CD1c-positive myeloid dendritic cell (primary cell): ENCODE measurements around the gene KCTD1.

ENCODE experiments used
- DNase-seq: peaks from one replicate; pipeline ENCODE4 v3.0.0-alpha.2; 2016; ENCODE audit errors: extremely low spot score

KCTD1 gene

DNA sequence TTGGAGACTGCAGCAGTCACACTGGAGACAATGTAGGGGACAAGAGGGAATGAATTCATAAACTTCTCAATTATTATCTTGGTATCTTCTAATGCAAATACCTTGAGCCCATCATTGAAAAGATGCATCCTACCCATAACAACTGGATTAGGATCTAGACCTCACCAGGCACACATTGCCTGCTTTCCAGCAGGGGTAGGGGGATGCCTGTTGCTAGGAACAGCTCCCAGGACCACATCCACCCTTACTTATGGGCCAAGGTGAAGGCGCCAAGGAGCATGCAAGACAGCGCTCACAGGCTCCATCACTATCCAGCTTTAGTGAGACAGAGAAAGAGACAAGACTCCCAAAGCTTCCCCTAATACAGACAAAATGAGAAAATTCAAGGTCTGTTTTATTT is 24.4 kb downstream of the KCTD1 start:
- DNase-seq: no peak

DNA sequence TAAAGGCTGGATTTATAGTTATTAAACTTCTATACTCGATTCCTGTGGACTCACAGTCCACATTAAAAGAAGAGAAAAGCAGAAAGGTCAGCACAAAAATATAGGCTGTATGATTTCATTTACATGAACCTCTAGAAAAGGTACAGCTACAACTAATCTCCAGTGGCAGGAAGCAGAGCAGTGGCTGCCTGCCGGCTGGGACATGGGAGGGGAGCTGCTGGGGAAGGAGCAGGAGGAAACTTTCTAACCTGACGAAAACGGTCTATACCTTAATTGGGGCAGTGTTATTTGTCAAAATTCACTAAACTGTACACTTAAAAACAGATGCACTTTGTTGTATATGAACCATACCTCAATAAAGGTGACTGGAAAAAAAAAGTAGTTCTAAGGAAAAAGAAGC is 26.7 kb downstream of the KCTD1 start:
- DNase-seq: no peak

DNA sequence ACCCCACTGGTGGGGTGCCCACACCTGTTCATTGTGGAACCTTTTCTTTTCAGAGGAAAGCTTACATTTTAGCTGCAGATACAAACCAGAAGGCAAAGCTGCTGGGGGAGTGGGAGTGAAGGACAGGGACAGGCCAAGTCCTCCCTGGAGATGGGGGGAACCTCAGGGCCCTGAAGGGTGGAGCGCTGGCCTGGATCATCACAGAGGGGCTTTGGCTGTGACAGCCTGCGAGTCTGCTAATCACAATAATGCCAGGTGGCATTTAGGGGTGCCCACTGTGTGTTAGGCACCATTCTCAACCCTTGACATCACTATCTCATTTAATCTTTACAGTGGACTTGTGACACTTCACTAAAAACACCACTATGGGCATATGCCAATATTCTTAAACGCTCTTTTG is 27.4 kb downstream of the KCTD1 start:
- no peak for DNase-seq

DNA sequence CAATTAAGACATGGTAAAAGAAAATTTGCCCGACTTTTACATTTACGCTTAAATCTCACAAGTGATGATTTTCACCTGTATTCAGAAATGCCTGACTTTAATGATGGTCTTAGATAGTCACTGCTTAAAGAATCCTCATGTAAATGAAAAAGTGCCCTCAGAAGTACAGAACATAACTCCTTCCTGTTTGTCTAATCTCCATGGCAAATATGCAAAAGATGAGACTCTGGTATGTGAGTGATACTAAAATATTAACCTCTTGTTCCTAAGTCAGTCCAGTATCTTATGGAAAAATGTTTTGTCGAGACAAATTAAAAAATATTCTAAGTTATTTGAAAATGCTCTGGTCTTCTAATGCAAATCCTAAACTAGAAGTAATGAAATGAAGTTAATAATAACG is 29.2 kb downstream of the KCTD1 start:
- DNase-seq: no peak

DNA sequence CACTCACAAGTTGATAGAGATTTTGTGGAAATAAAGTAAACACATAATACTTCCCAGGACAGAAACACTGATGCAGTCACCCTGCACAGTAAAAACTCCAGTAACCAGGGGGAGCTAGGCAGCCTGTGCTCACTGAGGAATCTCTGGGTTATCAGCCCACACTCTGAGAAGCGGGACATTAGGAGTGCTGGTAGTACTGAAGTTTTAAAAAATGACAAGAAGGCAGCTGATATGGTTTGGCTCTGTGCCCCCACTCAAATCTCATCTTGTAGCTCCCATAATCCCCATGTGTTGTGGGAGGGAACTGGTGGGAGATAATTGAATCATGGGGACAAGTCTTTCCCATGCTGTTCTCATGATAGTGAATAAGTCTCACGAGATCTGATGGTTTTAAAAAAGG is 31.4 kb downstream of the KCTD1 start:
- no peak for DNase-seq

DNA sequence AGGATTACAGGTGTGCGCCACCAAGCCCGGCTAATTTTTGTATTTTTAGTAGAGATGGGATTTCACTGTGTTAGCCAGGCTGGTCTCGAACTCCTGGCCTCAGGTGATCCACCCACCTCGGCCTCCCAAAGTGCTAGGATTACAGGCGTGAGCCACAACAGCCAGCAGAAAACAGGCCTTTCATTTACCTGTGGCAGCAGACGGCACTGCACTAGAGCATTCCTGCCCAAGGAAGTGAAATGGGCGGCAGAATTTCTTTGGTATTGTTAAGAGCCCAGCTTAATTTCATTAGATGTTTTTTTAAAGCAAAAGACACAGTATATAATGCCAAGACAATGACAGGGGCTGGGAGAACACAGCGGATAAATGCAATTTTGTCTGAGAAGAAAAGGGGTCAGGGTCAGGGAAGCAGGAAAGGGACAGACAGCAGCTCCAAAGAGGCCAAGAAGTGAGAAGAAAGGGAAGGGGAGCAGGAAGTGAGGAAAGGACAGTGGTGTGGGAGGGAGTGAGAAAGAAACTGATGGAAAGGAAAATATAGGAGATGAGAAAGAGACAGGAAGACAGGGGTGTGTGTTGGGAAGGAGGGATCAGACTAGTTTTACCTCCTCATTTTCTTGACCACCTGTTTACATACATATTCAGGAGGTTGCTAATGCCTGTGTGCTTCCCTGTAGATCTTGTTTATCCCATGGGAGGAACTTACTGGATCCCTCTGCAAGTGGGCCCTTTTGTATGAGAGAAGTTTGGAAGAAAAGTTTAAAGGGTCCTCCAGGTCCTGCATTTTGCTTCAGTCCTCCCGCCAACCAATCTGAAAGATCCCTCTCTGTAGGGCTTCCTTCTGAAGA is 32.5 kb downstream of the KCTD1 start:
- DNase-seq: no peak

DNA sequence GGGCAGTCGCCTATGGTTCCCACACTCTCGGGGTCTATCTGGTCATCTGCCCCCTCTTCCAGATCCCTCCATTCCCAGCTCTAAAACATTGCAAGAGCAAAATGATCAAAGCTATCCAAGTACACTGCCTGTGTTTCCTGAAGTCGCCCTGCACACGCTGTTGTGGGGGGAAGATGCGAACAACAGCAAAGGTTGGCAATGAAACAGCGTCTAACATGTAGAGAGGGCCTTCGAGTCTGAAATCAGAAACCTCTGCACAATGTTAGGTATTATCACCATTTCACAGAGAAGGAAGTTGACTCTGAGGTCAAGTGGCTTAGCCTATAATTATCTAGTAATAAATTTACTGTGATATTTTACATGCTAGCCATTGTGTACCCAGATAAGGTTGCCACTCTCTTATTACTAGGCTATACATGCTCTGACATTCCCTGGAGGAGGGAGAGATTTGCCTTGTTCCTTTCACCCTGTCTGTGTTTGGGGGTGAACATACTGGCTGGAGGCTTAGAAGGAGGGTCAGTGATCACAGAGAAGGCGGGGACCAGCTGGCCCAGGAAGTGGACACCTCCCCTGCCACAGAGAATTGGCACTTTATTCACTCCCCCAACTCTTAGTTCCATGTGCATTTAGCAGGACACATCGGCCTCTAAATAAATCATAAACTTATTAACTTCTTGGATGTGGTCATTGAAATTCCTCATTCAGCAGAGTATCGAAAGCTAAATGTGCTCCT is 36.8 kb downstream of the KCTD1 start:
- no peak for DNase-seq

DNA sequence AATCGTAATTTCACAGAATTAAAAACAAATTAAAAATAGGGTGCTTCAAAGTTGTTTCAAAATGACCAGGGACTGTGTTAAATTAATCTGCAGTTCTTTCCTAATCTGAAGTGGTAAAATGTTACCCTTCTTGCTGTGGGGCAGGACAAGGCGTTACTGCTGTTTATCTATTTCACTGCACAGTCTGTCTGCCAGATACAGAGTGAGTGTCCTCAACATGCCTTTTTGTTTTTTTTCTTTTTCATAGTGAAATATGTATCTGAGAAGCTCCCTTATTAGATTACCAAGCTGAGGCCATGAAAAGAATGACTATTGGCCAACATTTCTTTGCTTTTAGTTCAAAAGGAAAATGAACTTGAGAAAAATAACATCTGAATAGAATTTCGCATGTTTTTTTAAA is 38.0 kb downstream of the KCTD1 start:
- DNase-seq: no peak

DNA sequence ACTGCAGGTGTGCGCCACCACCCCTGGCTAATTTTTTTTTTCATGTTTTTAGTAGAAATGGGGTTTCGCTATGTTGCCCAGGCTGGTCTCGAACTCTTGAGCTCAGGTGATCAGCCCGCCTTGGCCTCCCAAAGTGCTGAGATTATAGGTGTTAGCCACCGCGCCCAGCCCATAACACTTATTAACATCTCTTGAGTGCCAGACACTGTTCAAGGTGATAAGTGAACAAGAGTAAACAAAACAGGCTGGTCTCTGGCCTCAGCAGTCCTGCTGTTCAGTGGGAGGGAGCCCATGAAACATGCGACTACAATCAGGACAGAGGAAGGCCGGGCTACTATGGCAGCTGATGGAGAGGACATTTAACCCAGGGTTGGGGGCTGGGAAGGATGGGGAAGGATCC is 42.3 kb downstream of the KCTD1 start:
- DNase-seq: no peak

DNA sequence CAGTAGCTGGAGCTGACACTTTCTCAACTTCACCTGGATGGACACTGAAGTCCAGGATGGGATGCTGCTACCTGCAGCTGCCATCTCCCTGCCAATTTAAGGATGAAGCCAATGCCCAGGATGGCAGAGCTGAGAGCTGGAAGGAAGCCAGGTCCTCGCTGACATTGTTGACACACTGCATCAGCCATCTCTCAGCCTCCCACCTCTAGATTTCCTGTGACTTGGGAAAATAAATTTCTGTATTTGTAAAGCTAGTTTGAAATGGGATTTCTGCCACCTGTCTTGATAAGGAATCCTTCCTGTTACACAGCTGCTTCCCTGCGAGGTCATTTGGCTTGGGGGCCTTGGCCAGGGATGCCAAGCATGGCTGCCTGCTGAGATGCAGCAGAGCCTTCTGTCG is 43.5 kb downstream of the KCTD1 start:
- no peak for DNase-seq

DNA sequence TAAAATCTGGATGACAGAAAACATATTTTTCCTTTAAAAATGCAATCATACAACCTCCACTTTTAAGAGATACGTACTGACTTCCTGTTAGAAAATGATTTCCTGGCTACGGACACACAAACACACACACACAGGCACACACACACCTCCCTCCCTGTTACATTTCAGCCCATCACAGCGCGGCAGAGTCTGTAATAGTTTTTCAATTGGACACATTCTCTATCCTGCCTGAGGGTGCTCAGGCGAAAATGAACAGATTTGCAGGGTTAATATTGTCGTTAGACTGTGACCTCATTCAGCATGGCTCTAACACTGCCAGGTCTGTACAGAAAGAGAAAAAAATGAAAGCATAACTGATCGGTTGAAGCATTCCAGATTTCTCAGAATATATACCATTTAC is 45.0 kb downstream of the KCTD1 start:
- no peak for DNase-seq

DNA sequence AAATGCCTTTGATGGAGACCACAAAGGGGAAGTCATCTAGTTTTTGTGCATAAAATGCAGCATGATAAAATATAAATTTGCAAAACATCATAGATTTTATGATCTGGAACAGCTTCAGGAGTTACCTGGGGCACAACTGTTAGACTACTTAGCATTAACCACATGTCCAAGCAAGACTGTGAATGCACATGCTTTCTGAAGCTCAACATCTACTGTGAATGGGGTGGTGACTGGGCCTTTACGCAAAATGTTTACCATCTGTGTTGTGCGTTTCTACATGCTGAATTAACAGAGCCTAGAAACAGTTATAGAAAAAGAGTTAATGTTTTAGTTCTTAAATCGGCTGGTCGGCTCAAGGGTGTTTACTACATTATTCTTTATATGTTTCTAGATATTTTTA is 45.5 kb downstream of the KCTD1 start:
- DNase-seq: no peak

DNA sequence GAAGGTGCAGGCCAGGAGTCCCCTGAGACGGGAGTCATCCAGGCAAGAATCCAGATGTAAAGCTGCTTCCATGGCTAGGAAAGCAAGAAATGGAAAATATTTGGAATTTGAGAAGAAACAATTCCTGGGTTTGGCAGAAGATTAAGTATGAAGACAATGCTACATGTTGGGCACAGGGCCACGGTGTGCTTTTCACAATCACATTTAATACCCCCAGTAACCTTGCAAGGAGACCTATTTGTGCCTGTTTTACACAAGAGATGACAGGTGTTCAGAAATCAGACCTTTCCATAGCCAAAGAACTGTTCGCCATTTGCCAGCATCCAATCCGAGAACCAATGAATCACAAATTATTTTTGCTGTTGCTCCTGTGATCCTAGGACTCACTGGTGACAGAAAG is 50.5 kb downstream of the KCTD1 start:
- no peak for DNase-seq

DNA sequence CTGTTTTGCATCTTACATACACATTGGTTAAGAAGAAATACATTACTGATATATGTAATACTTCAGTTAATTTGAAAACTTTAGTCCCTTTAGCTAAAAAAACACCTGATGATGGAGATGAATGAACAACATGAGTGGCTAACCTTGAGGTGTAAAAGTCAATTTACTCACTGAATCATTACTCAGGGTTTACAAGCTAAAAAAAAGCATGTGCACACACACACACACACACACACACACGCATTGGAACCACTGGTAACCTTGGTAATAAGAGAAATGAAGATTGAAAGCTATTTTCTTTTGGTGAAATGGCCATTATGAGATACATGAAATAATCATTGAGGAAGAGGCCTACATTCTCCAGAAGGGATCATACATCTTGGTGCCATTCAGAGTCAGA is 51.8 kb downstream of the KCTD1 start:
- no peak for DNase-seq

DNA sequence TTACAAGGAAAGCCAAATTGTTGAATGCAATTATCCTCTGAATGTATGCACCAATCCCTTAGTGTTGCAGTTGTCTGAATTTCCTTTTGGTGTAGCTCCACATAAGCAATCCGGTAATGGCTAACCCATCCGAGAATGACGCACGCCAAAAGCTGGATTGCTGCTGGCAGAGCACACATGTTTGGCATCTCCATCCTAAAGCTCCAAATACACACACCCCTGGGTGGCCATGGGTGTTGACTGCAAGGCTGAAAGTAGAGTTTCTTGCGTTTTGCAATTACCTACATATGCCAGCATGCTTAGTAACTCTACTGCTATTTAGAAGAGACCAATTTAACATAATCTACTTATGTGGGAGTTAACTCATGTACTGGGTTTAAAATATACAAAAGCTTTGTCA is 53.1 kb downstream of the KCTD1 start:
- DNase-seq: no peak

DNA sequence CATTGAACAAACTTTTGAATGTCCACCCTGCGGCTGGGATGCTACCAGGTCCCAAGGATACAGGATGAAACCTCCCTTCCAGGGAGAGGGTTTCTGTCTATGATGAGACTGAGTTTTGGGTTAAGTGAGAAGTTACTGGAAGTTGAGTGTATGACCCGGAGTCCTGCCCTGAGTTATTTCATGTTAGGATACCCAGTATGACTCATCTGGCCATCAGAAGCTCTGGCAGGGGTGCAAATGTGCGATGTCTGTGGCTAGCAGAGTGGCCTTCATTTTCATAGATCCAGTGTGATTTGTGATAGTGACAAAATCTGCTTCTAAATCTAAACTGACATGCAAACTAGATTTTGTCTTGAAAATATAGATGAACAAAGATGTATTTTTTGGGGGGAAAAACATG is 55.3 kb downstream of the KCTD1 start:
- no peak for DNase-seq

DNA sequence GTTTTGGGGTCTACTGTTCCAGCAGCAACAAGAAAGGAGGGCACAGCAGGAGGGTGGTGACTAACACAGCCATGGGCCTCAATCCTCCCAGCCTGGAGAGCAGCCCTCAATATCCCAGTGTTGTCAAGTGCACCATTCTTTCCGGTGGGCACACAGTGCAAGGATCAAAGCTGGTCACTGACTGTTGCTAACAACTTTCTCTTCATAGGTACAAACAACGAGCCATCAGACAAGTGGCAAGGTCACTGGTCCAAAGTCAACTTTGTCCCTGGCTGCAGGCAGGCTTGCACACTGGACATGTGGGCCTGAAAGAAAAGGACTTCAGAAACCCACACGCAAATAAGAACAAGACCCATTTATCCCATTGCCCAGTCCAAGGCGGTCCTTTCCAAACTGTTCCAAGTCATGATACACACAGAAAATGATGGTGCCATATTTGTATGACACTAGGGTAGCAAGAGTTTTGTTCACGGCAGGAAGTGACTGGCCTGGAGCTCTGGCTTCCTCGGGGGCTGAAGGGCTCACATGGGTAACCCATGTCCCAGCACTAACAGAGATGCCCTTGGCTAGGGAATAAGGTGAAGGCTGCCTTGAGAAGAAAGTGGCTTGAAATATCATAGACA is 57.0 kb downstream of the KCTD1 start:
- DNase-seq: no peak

DNA sequence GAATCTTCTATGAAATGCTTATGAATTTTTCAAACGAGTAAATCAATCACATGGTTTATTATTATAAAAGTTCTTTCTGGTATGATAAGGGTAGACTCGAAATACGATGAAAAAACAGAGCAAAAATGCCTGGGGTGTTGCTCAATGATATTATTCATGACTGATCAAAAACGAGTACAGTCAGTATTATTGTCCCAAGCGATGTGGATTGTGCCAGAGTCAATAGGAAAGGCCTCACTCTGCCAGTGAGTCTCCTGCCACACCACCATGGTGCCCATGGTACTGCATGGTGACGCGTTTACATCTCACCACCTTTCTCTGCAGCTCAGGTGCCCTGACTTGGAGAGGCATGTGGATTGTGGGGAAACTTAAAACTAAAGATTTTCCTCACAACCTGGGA is 58.5 kb downstream of the KCTD1 start:
- no peak for DNase-seq

DNA sequence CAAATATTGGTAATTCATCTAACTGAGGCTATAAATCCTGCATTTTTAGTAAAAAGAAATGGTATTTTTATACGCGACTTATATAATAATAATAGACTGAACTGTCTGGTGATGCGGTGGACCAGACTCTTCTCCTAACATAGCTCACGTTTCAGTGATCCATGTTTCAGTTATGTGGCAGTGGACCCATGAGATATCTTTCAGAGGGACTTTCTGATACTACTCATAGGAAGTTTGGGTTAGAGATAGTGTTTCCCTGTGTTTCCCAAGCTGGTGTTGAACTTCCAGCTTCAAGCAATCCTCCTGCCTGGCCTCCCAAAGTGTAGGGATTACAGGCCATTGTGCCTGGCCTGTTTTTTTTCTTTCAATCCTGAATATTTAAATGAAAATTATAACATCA is 59.2 kb downstream of the KCTD1 start:
- DNase-seq: no peak

DNA sequence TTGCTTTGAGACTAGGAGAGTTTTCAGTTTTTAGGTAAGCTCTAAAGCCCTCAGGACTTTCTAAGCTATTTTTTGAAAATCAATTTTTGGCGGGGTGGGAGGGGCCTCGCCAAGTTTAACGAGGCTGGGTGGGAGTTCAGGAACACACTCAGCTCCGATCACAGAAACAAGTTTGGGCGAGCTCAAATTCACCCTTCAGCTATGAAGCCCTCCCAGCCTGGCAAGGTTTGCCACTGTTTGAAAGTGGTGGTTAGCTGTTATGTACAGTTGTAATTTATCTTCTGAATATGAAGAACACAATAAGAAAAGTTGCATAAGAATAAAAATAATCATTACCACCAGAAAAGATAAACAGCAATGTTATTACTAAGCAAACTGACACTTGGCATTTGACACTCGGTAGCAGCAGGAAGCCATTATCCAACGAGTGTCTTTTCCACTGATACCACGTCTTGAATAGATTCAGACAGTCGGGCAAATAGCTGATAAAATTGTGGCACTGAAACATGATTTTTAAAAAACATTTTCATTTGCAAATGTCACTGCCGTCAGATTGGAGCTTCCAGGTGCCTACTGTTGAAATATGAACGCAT is 59.8 kb downstream of the KCTD1 start:
- no peak for DNase-seq

DNA sequence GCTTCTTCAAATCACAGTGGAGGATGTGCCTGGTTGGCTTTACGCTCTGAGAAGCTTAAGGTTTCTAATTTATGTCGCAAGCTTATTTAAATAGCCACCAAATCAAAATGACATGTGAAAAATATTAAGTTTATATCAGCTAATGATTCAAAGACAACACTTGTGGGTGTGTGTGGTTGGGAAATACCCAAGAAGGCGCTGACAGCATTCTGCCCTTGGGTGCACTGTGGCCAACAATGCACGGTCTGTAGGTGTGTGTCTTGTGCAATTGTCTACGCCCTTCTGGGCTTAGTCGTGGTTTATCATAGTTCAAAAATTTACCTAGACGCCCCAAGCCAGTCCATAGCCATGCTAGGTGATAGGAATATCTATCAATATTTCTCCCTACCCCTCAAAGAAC is 60.9 kb downstream of the KCTD1 start:
- DNase-seq: no peak

DNA sequence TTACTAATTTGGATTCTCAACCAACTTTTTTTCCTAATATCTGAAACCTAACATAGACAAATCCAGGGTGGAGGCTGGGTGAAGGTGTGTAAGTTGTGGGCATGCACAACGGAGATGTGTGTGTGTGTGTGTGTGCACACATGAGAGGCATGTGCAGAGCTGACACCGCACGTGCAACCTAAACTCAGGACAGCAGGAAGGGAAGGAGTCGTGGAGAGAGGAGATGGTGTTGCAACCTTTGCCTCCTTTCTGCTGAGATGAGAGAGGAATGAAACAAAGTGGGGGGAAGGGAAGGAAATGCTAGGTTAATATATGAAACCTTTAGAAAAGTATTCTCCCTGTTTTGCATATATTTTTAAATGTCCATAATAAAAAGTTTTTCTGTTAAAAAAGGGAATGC is 64.7 kb downstream of the KCTD1 start:
- DNase-seq: no peak

DNA sequence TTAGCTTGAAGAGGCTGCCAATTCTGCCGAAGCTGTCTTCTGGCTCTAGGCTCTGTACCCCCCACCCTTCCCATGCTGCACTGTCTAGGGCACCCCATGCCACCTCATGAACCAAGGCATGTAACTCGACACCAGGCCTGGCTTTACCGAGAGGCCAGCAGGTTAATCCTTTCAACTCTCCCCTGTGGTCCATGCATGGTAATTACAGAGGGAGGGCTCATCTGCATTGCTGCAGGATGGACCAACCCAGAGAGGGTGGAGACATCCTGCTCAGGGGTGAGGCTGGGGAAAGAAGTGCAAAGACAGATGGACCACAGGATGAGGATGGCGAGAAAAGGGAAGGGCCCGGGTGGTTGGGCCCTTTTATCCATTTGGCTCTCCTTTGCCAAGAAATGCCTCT is 65.8 kb downstream of the KCTD1 start:
- no peak for DNase-seq
